Fibroblast of skin of right quadriceps (primary cell): ENCODE measurements around the gene GOLGA6B.
A peak's percentile ranks its signal among the peaks of the same experiment; 100 is the strongest.
"Not testable (repeated sequence)": the region's sequence is repeated elsewhere in the genome, so short reads cannot be mapped to it uniquely, and the experiment has no call there.

Experiments
- DNase-seq: peaks from one replicate; pipeline ENCODE4 v3.0.0-alpha.2; 2013

Gene GOLGA6B

GRCh38 chr15:72665706-72666105, 11.2 kb downstream of the GOLGA6B start:
- DNase-seq, result not testable (repeated sequence)

GRCh38 chr15:72669803-72670202, 15.3 kb downstream of the GOLGA6B start:
- not testable (repeated sequence) for DNase-seq

DNA sequence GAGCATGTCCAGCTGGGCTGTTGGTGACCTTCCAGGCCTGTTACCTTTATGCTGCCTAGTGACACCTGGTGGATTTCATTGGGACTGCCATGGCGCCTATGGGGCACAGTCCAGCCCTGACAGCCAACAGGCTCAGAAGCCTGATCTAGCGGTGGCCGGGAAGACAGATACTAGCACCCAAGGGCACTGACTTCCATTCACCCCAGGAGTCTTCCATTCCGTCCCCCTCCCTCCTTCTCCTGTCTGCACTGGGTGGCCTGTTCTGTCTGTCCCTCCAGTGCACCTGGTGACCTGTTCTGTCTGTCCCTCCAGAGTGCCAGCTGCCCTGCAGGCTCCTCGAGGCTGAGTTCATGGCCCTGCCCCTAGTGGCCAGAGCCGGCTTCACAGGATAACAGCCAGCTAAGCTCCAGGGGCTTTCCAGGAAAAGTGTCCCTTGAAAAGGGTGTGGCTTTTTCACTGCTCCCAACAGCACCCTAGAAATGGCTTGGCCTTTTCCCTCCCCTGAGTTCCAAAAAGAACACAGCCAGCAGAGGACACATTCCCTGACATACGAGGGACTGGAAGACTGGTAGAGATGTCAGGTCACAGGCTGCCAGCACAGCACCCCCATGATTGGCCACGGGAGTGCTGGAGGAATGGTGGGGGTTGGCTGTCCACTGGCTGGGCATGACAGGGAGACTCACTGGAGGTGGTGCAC, 16.3 kb downstream of the GOLGA6B start:
- peak; percentile 28 for DNase-seq

- DNase-seq, result no peak
Measured at GRCh38 chr15:72671525-72671924, 17.0 kb downstream of the GOLGA6B start.

GRCh38 chr15:72676838-72677237, 22.3 kb downstream of the GOLGA6B start:
- DNase-seq, result no peak

DNA sequence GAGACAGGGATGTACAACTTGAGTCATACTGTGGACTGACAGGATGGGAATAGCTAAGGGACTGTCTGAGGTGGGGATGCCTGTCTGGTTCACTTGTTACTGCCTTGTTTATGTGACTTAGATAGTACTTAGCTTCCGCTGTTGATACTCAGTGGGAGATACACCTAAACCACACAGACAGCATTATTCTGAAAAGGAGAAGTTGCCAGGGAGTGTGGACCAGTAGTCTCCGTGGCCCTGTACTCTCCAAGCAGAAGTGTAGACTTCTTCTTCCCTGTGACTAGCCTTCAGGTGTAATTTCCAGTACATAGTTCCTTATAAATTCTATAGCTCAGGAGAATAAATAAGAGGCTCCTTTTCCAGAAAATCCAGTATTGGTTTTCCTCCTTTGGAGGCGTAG, 26.4 kb downstream of the GOLGA6B start:
- DNase-seq, result no peak

DNA sequence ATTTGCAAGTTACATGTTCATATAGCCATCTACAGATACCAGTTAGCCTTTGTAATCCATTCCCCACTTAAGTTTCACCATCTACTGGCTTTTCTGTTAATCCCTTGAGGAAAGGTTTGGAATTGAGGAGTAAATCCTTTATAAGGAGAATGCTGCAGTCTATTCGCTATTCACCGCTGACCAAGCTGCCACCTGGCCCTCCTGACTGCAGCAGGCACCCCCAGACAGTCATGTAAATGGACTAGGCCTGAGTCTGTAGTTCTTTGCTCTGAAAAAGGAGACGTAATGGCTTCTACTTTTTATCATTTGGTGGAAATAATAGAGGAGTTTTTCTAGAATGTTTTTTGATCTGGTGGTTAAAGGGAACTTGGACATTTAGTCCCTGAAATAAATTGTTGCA, 28.3 kb downstream of the GOLGA6B start:
- no peak for DNase-seq

DNA sequence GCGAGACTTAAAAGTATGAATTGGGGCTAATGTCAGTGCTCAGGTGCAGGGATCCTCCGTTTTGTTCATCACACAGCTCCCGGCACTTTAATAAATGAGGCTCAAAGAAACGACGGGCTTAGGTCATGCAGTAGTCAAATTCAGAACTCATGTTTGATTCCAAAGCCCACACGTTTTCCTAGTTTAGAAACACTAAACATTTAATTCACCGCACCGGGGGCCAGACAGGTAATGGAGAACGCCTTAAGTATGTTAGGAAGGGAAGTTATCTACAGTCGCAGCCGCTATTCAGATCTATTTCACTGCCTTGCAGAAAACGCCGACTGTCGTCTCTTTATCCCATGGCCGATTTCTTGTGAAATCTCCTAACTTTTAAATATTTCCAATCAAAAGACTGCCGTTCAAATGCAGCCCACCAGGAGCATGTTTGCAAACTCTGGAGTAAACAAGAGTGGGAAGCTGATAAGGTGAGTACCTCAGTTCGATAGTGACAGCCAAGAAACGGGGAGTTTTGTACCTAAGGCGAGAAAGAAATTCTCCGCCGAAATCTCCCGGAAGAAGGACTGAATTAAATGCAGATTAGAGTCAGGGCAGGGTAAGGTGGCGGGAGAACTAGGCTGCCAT, 30.9 kb downstream of the GOLGA6B start:
- no peak for DNase-seq

- peak; percentile 86 for DNase-seq
Measured at GRCh38 chr15:72685925-72686794, 31.7 kb downstream of the GOLGA6B start, which contains the start of the genes BBS4 and HIGD2B. TSS of gene BBS4 (plus strand) at chr15:72686207. CDS start at chr15:72686228, 21 bp downstream. TSS of gene HIGD2B (minus strand) at chr15:72686182. CDS start at chr15:72676374, 9,808 bp downstream.

- DNase-seq, result no peak
Measured at GRCh38 chr15:72688697-72689096, 34.2 kb downstream of the GOLGA6B start.

DNA sequence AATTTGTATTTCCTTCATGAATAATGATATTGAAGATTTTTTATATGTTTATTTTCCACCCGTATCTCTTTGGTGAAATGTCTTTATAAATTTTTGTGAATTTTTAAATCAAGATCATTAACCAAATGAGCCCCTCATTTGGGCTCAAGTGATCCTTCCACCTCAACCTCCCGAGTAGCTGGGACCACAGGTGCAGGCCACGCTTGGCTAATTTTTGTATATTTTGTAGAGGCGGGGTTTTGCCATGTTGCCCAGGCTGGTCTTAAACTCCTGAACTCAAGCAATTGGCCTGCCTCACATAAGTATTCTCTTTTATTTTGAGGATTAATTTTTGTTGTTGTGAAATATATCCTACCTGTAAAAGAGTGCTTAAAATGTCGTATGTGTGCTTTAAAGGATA, 36.4 kb downstream of the GOLGA6B start:
- no peak for DNase-seq

- DNase-seq, result no peak
Measured at GRCh38 chr15:72698938-72699337, 44.4 kb downstream of the GOLGA6B start.

- no peak for DNase-seq
Measured at GRCh38 chr15:72700076-72700475, 45.6 kb downstream of the GOLGA6B start.

DNA sequence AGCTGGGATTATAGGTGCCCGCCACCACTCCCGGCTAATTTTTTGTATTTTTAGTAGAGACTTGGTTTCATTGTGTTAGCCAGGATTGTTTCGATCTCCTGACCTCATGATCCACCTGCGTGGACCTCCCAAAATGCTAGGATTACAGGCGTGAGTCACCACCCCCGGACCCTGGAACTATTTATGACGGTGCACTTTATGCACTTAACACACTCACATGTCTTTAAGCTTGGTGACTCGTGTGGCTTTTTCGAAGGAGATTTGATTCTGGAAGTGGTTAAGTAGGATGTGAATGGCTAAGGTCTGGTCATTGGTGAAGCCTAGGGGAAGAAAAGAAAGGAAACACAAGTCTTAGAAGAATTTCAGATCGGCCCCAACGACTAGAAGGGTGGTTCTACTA, 51.8 kb downstream of the GOLGA6B start:
- peak; percentile 51 for DNase-seq

DNA sequence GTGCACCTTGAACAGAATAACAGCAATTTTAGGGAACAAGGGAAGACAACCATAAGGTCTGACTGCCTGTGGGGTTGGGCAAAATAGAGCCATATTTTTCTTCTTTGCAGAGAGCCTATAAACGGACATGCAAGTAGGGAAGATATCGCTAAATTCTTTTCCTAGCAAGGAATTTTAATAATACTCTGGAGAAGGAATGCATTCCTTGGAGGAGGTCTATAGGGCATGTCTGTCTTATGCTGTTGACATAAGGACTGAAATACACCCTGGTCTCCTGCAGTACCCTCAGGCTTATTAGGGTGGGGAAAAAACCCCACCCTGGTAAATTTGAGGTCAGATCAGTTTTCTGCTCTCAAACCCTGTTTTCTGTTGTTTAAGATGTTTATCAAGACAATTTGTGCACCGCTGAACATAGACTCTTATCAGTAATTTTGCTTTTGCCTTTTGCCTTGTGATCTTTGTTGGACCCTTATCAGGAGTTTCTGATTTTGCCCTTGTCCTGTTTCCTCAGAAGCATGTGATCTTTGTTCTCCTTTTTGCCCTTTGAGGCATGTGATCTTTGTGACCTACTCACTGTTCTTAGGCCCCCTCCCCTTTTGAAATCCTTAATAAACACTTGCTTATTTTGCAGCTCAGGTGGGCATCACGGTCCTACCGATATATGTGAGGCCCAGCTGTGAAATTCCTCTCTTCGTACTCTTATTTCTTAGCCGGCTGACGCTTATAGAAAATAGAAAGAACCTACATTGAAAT, 54.2 kb downstream of the GOLGA6B start:
- DNase-seq, result not testable (repeated sequence)
